Neuronal stem cell (in vitro differentiated cells): ENCODE results near the gene MATN1.

ENCODE experiments used
- DNase-seq: peaks from one replicate; pipeline ENCODE4 v3.0.0-alpha.2; 2013; ENCODE audit warnings: low spot score
- H2AFZ ChIP-seq: one replicate; pipeline ENCODE4 v1.6.1; 2013; ENCODE audit warnings: mild to moderate bottlenecking, low read length, inconsistent platforms
- H2AK5ac ChIP-seq: 2 replicates; pipeline ENCODE4 v1.6.1; 2013; ENCODE audit warnings: low read depth, mild to moderate bottlenecking, inconsistent platforms, low read length, moderate library complexity, mixed read lengths
- H2BK120ac ChIP-seq: 2 replicates; pipeline ENCODE4 v1.6.1; 2013; ENCODE audit warnings: low read depth, mild to moderate bottlenecking, inconsistent platforms, low read length, moderate library complexity, mixed read lengths
- H2BK12ac ChIP-seq: one replicate; pipeline ENCODE4 v1.6.1; 2013; ENCODE audit warnings: low read length, inconsistent platforms
- H2BK15ac ChIP-seq: 2 replicates; pipeline ENCODE4 v1.6.1; 2013; ENCODE audit warnings: mild to moderate bottlenecking, low read length, inconsistent platforms, mixed read lengths
- H2BK5ac ChIP-seq: one replicate; pipeline ENCODE4 v1.6.1; 2013; ENCODE audit warnings: inconsistent platforms, mild to moderate bottlenecking, low read length, moderate library complexity
- H3K14ac ChIP-seq: one replicate; pipeline ENCODE4 v1.6.1; 2013; ENCODE audit warnings: low read length, inconsistent platforms
- H3K18ac ChIP-seq: 2 replicates; pipeline ENCODE4 v1.6.1; 2013; ENCODE audit warnings: low read length, inconsistent platforms
- H3K23ac ChIP-seq: 2 replicates; pipeline ENCODE4 v1.6.1; 2013; ENCODE audit warnings: low read depth, mild to moderate bottlenecking, mixed read lengths, low read length, inconsistent platforms; ENCODE audit not compliant: poor library complexity
- H3K27ac ChIP-seq: replicated peaks from 3 replicates; pipeline ENCODE4 v1.5.1; 2013; ENCODE audit warnings: low read length, inconsistent platforms
- H3K27me3 ChIP-seq, 3 experiments: 2 replicates each; pipeline ENCODE4 v1.6.1; 2013; ENCODE audit warnings: low read length in 3 of 3, mild to moderate bottlenecking in 2 of 3, inconsistent platforms in 1 of 3, low read depth in 1 of 3, mixed read lengths in 1 of 3, moderate library complexity in 1 of 3; ENCODE audit not compliant: control insufficient read depth in 3 of 3, insufficient read depth in 3 of 3
- H3K36me3 ChIP-seq, 2 donors: replicated peaks in 1 of 2; 2 replicates each; pipeline ENCODE4 v1.6.1; 2013; ENCODE audit warnings: low read length in 2 of 2; ENCODE audit not compliant: control insufficient read depth in 2 of 2, insufficient read depth in 2 of 2
- H3K4ac ChIP-seq: 2 replicates; pipeline ENCODE4 v1.6.1; 2013; ENCODE audit warnings: inconsistent platforms, mild to moderate bottlenecking, low read length, moderate library complexity
- H3K4me1 ChIP-seq, 2 donors: 1 replicate in 1 of 2; 2 replicates in 1 of 2; pipeline ENCODE4 v1.6.1; 2013; ENCODE audit warnings: low read length in 2 of 2, low read depth in 1 of 2; ENCODE audit not compliant: control insufficient read depth in 2 of 2, insufficient read depth in 1 of 2
- H3K4me2 ChIP-seq: one replicate; pipeline ENCODE4 v1.6.1; 2013; ENCODE audit warnings: mild to moderate bottlenecking, low read length, inconsistent platforms; ENCODE audit not compliant: insufficient read depth, poor library complexity, severe bottlenecking
- H3K4me3 ChIP-seq, 2 donors: 2 replicates each; pipeline ENCODE4 v1.5.1; 2013; ENCODE audit warnings: low read length in 2 of 2, mild to moderate bottlenecking in 2 of 2, inconsistent platforms in 1 of 2, moderate library complexity in 1 of 2
- H3K79me1 ChIP-seq: one replicate; pipeline ENCODE4 v1.6.1; 2013; ENCODE audit warnings: low read depth, mild to moderate bottlenecking, inconsistent platforms, low read length, moderate library complexity
- H3K9ac ChIP-seq: one replicate; pipeline ENCODE4 v1.6.1; 2013; ENCODE audit warnings: mild to moderate bottlenecking, low read depth, low read length, inconsistent platforms; ENCODE audit not compliant: poor library complexity
- H3K9me3 ChIP-seq, 2 donors: replicated peaks in 1 of 2; 2 replicates each; pipeline versions ENCODE3 to v1.6.1; 2013; ENCODE audit warnings: low read length in 2 of 2, mild to moderate bottlenecking in 2 of 2, inconsistent platforms in 1 of 2, low read depth in 1 of 2, mixed read lengths in 1 of 2, moderate library complexity in 1 of 2; ENCODE audit not compliant: control insufficient read depth in 2 of 2, insufficient read depth in 1 of 2
- H4K8ac ChIP-seq: one replicate; pipeline ENCODE4 v1.6.1; 2013; ENCODE audit warnings: low read depth, mild to moderate bottlenecking, inconsistent platforms, low read length, moderate library complexity
- H4K91ac ChIP-seq: one replicate; pipeline ENCODE4 v1.6.1; 2013; ENCODE audit warnings: low read length, low read depth, mild to moderate bottlenecking, inconsistent platforms; ENCODE audit not compliant: poor library complexity
- WGBS, 2 donors: extraction: QIAGEN DNeasy Blood & Tissue Kit; methylation state at CpG; one replicate each; pipeline ENCODE4 v1.1.7; 2013; ENCODE audit warnings: missing lambda C conversion rate in 2 of 2, mixed read lengths in 1 of 2; ENCODE audit not compliant: insufficient read length in 2 of 2, insufficient replicate concordance in 1 of 2; ENCODE audit errors: extremely low coverage in 2 of 2; 5-methylcytosine and 5-hydroxymethylcytosine counted together

The MATN1 gene

DNA sequence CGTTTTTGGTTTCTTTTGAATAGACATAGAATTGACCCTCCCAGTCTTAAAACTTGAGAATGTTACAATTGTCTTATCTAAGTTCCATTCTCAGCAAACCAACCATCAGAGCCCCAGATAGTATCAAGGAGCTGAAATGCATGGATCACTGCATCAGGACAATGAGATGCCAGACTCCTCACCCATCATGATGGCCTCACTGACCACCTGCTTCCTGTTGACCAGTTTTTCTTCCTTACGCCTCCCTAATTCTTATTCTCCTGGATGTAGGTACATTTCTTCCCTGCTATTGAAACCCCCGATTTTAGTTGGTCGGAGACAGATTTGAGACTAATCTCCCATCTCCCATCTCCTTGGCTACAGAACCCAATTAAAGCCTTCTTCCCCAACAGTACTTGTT lies 17.7 kb downstream of the MATN1 start:
- Histone ChIP-seq H3K4me3 (no peak overlapping the region), H3K18ac (no peak overlapping the region), H3K4ac (no peak overlapping the region), H3K9me3 (no peaks in the 10 kb centered on the region), H3K23ac (no peak overlapping the region), H2AFZ (no peak overlapping the region), H2BK5ac (no peak overlapping the region), H2AK5ac (no peak overlapping the region), H4K91ac (no peak overlapping the region), H3K27ac (no peak overlapping the region), H2BK15ac (no peak overlapping the region), H3K4me1 (peaks cover 0 to 6% of the 10 kb centered on the region in 2 donors), H3K36me3 (no peaks in the 10 kb centered on the region), H3K9ac (no peak overlapping the region), H3K27me3 (peaks cover 0 to 16% (median 0%) of the 10 kb centered on the region in 3 experiments), H2BK12ac (no peak overlapping the region), H3K4me2 (no peak overlapping the region), H2BK120ac (no peak overlapping the region), H3K79me1 (no peaks in the 10 kb centered on the region), H3K14ac (no peak overlapping the region), H4K8ac (no peak overlapping the region)
- WGBS, 2 donors, result no CpG with 5 or more reads among the region's 4 CpGs
- no peak for DNase-seq

DNA sequence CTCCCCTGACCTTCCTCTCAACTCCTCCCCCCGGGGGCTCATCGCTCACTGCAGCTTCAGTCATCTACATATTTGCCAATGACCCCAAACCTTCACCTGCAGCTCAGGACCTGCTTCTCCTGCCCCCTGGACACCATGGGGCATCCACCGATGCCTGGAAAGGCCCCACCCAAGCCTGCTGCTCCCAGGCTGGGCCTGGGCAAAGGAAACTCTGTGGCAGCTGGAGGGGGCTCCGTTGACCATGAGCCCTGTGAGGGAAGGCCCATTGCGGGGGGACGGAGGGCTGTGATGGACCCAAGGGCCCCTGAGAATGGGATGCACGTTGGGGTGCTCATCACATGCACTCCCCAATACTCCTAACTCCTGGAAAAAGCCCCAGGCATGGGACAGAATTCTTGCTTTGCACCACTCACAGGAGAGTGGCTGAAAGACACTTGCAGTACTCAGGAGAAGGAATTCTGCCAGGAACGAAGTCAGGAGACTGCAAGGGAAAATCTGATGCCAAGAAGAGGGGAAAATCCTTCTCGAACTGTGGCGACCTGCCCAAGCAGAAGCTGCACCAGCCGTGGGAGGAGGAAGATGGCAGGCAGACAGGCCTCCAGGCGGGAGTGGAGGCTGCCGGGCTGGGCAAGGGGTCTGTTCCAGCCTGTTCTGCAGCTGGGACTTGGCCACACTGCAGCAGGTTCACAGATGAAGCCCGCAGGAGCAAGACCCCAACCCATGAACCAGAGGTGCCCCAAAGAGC lies 18.4 kb downstream of the MATN1 start:
- no peak overlapping the region for H3K4me3 ChIP-seq
- H3K23ac ChIP-seq, result no peak overlapping the region
- H3K18ac ChIP-seq, result peak overlapping the region; percentile 73
- H3K27ac ChIP-seq, result no peak overlapping the region
- no peak overlapping the region for H4K8ac ChIP-seq
- H2BK12ac ChIP-seq, result peak overlapping the region; percentile 25
- H2AK5ac ChIP-seq, result peak overlapping the region; percentile 65
- no peak overlapping the region for H2AFZ ChIP-seq
- H3K4me2 ChIP-seq, result no peak overlapping the region
- no peaks in the 10 kb centered on the region for H3K36me3 ChIP-seq
- no peak overlapping the region for H3K14ac ChIP-seq
- peak overlapping the region; percentile 24 for H2BK15ac ChIP-seq
- WGBS, 2 donors, result no CpG with 5 or more reads among the region's 14 CpGs
- peaks cover 0 to 6% of the 10 kb centered on the region in 2 donors for H3K4me1 ChIP-seq
- H4K91ac ChIP-seq, result no peak overlapping the region
- no peaks in the 10 kb centered on the region for H3K79me1 ChIP-seq
- H3K27me3 ChIP-seq, result peaks cover 0 to 16% (median 0%) of the 10 kb centered on the region in 3 experiments
- H2BK5ac ChIP-seq, result no peak overlapping the region
- H2BK120ac ChIP-seq, result peak overlapping the region; percentile 43
- no peaks in the 10 kb centered on the region for H3K9me3 ChIP-seq
- DNase-seq, result no peak
- peak overlapping the region; percentile 26 for H3K9ac ChIP-seq
- H3K4ac ChIP-seq, result no peak overlapping the region

GRCh38 chr1:30704271-30704670 lies 19.1 kb downstream of the MATN1 start:
- H3K27me3 ChIP-seq, result peaks cover 0 to 16% (median 0%) of the 10 kb centered on the region in 3 experiments
- no peaks in the 10 kb centered on the region for H3K36me3 ChIP-seq
- H2BK15ac ChIP-seq, result peak overlapping the region; percentile 24
- H3K79me1 ChIP-seq, result no peaks in the 10 kb centered on the region
- H3K14ac ChIP-seq, result peak overlapping the region; percentile 64
- no peak overlapping the region for H3K4me2 ChIP-seq
- peak overlapping the region; percentile 43 for H2BK120ac ChIP-seq
- no peak for DNase-seq
- no peak overlapping the region for H3K27ac ChIP-seq
- no peaks in the 10 kb centered on the region for H3K9me3 ChIP-seq
- no peak overlapping the region for H2BK12ac ChIP-seq
- H4K91ac ChIP-seq, result no peak overlapping the region
- no peak overlapping the region for H4K8ac ChIP-seq
- no peak overlapping the region for H2BK5ac ChIP-seq
- no peak overlapping the region for H3K4me3 ChIP-seq
- H3K4me1 ChIP-seq, result peaks cover 0 to 6% of the 10 kb centered on the region in 2 donors
- no CpG with 5 or more reads among the region's 4 CpGs for WGBS, 2 donors
- H2AFZ ChIP-seq, result no peak overlapping the region
- no peak overlapping the region for H3K9ac ChIP-seq
- H3K4ac ChIP-seq, result no peak overlapping the region
- H3K18ac ChIP-seq, result peak overlapping the region; percentile 41
- H2AK5ac ChIP-seq, result no peak overlapping the region
- no peak overlapping the region for H3K23ac ChIP-seq

DNA sequence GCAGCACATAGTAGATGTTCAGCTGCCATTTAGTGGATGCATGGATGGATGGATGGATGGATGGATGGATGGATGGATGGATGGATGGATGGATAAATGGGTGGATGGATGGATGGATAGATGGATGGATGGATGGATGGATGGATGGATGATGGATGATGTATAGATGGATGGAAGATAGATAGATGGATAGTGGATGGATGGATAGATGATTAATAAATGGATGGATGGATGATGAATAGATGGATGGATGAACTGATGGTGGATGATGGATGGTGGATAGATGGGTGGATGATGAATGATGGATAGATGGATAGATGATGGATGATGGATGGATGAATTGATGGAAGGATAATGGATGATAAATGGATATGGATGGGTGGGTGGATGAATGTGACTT lies 20.6 kb downstream of the MATN1 start:
- Histone ChIP-seq H2AK5ac (no peak overlapping the region), H4K91ac (no peak overlapping the region), H3K36me3 (no peaks in the 10 kb centered on the region), H2BK120ac (no peak overlapping the region), H3K18ac (no peak overlapping the region), H3K4ac (no peak overlapping the region), H2BK12ac (no peak overlapping the region), H3K9me3 (no peaks in the 10 kb centered on the region), H3K27ac (no peak overlapping the region), H2AFZ (no peak overlapping the region), H3K4me1 (peaks cover 0 to 5% of the 10 kb centered on the region in 2 donors), H2BK5ac (no peak overlapping the region), H4K8ac (no peak overlapping the region), H2BK15ac (no peak overlapping the region), H3K79me1 (no peaks in the 10 kb centered on the region), H3K23ac (no peak overlapping the region), H3K9ac (no peak overlapping the region), H3K4me3 (no peak overlapping the region), H3K14ac (no peak overlapping the region), H3K27me3 (peaks cover 0 to 21% (median 0%) of the 10 kb centered on the region in 3 experiments), H3K4me2 (no peak overlapping the region)
- DNase-seq, result no peak
